BE2C (cell line): Measurements from ENCODE around the gene LSM2.
"Not testable (repeated sequence)": the region's sequence is repeated elsewhere in the genome, so short reads cannot be mapped to it uniquely, and the experiment has no call there.

Experiments used
- DNase-seq: peaks from one replicate; pipeline ENCODE4 v3.0.0-alpha.2; 2020
- H3K27me3 ChIP-seq: fragments of 250-450 bp; sonication (Bioruptor Pico); 2 replicates; pipeline ENCODE4 v1.5.1; 2020; ENCODE audit warnings: mild to moderate bottlenecking
- H3K36me3 ChIP-seq: fragments of 250-450 bp; sonication (Bioruptor Pico); 2 replicates; pipeline ENCODE4 v1.5.1; 2020; ENCODE audit warnings: mild to moderate bottlenecking
- H3K4me1 ChIP-seq: fragments of 250-450 bp; sonication (Bioruptor Pico); 2 replicates; pipeline ENCODE4 v1.5.1; 2020
- H3K4me3 ChIP-seq: 2 replicates; pipeline ENCODE4 v1.5.1; 2011; ENCODE audit warnings: low read depth, low read length
- H3K9me3 ChIP-seq: fragments of 250-450 bp; sonication (Bioruptor Pico); 2 replicates; pipeline ENCODE4 v1.5.1; 2020
- TF ChIP-seq, protein P1 (sequence below): IDR thresholded peaks from 2 replicates; pipeline ENCODE4 v1.5.1; 2012; ENCODE audit warnings: mild to moderate bottlenecking, low read depth, low read length

LSM2 gene

DNA sequence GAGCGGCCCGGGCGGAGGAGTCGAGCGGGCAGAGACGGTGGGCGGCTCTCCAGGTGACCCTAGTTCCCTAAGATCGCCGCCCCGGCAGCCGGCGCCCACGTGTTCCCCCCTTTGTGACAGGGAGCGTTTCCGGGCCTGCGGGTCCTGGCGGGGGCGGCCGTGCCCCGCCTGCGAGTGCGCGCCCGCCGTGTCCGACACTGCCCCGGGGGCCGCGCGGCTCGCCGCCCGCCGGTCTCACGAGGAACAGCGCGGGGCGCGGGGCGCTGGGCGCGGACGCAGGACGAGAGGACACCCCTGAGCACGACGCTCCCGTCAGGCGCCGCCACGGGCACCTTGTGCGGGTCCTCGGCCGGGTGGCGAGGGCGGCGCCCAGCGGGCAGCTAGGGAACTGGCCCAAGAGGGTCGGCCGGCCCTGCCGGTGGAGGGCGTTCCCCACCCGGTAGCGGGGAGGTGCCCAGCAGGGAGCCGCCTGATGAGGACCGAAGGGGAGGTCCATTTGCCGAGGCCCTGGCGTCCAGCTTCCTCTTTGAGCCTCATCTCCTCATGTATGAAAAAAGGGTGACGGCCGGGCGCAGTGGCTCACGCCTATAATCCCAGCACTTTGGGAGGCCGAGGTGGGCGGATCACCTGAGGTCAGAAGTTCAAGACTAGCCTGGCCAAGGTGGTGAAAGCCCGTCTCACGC, 11.0 kb downstream of the LSM2 start, which contains the start of gene VARS1:
VARS1 (minus strand) TSS at position 137 of the 683 bp plus-strand sequence. CDS start 535 bp downstream, outside the sequence.
- no peaks in the 10 kb centered on the region for H3K4me1 ChIP-seq
- DNase-seq, result peak; percentile 93
- H3K36me3 ChIP-seq, result peaks cover 31% of the 10 kb centered on the region
- H3K9me3 ChIP-seq, result no peaks in the 10 kb centered on the region
- H3K27me3 ChIP-seq, result no peaks in the 10 kb centered on the region
- TF ChIP-seq, protein P1, sequence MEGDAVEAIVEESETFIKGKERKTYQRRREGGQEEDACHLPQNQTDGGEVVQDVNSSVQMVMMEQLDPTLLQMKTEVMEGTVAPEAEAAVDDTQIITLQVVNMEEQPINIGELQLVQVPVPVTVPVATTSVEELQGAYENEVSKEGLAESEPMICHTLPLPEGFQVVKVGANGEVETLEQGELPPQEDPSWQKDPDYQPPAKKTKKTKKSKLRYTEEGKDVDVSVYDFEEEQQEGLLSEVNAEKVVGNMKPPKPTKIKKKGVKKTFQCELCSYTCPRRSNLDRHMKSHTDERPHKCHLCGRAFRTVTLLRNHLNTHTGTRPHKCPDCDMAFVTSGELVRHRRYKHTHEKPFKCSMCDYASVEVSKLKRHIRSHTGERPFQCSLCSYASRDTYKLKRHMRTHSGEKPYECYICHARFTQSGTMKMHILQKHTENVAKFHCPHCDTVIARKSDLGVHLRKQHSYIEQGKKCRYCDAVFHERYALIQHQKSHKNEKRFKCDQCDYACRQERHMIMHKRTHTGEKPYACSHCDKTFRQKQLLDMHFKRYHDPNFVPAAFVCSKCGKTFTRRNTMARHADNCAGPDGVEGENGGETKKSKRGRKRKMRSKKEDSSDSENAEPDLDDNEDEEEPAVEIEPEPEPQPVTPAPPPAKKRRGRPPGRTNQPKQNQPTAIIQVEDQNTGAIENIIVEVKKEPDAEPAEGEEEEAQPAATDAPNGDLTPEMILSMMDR, result peak; percentile 72
- peak within 1 kb of the TSS; percentile 100 for H3K4me3 ChIP-seq

DNA sequence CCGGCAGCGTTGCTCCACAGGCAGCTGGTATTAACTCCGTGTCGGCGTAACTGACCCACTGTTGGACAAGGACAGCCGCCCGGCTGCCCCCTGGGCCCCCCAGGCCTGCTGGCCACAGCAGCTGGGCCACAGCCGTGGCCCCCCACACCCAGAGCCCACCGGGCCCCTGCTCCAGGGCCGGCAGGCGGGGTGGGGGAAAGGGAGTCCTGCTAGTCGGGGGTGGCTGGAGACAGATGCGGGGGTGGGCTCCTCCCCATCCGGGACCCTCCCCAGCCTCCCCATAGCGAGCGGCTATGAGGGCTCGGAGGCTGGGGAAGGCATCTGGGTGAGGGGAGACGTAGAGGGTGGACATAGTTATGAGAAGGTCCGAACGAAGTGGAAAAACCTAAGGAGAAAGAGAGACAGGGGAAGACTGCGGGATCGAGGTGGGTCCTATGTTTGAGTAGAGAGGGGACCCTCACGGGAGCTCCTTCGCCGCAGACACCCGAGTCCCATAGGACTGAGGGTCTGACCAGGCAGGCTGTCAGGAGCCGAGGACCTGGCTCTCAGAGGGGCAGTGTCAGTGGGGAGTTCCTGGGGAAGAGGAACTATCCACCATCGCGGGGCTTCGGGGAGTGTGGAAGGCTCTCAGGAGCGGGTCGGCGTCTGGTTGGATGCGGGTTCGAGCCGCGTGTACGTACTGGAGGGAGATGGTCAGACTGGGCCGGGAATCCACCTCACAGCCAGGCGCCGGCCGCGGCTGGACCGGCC, 11.7 kb downstream of the LSM2 start:
- peak overlapping the region; percentile 100 for H3K4me3 ChIP-seq
- H3K36me3 ChIP-seq, result peaks cover 38% of the 10 kb centered on the region
- H3K4me1 ChIP-seq, result no peaks in the 10 kb centered on the region
- no peak for DNase-seq
- H3K27me3 ChIP-seq, result no peaks in the 10 kb centered on the region
- H3K9me3 ChIP-seq, result no peaks in the 10 kb centered on the region
- TF ChIP-seq, protein P1, result no peak

DNA sequence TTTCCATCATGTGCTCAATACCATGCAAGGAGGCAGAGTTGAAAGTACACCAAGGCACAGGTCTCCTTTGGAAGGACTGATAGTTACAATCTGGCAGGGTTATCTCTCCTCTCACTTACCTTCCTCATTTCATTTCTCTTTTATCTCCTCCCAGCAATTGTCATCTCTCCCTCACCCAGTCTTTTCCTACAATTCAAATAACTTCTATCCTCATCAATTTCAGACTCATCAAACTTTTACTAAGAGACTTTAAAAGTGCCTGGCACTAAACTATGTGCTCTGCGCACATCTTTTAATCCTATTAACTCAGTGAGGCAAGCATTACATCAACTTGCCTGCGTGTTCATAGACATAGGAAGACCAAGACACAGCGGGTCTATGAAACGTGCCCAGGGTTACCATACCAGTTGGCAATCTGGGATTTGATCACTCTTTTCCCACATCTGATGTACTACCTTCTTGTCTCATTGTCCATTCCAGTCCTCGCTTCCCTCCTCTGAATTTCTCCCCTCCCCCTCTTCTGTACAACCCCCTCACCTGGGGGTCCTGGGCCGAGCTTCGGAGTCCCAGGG, 12.4 kb downstream of the LSM2 start:
- H3K4me3 ChIP-seq, result peak overlapping the region; percentile 100
- TF ChIP-seq, protein P1, result no peak
- H3K9me3 ChIP-seq, result no peaks in the 10 kb centered on the region
- peaks cover 42% of the 10 kb centered on the region for H3K36me3 ChIP-seq
- H3K27me3 ChIP-seq, result no peaks in the 10 kb centered on the region
- no peaks in the 10 kb centered on the region for H3K4me1 ChIP-seq
- no peak for DNase-seq

DNA sequence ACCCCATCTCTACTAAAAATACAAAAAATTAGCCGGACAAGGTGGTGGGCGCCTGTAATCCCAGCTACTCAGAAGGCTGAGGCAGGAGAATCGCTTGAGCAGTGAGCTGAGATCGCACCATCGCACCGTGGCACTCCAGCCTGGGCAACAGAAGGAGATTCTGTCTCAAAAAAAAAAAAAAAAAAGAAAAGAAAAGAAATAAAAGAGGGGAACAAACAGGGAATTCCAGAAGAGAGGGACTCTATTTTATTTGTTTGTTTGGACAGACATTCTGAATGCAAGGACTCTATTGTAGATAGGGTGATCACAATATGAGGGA, 12.9 kb downstream of the LSM2 start:
- not testable (repeated sequence) for H3K4me1 ChIP-seq, H3K9me3 ChIP-seq, DNase-seq, H3K27me3 ChIP-seq
- peaks cover 47% of the 10 kb centered on the region for H3K36me3 ChIP-seq
- peak overlapping the region; percentile 100 for H3K4me3 ChIP-seq

DNA sequence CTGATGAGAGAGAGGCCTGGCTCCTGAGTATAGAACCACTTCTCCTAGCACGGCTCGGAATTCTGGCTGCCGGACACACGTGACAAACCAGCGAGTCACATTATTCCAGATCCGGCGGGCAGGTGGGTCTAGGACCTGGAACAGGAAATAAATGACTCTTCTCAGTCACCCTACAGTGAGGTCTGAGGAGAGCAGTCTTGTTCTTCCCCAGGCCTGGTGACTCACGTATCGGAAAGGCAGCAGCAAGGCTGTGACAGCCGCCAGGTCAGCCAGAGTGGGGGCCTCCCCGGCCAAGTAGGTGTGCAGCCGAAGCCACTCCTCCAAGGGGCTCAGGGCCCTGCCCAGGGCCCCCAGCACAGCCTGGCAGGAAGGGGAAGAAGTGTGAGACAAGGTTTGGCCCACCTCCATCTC, 14.0 kb downstream of the LSM2 start:
- Histone ChIP-seq H3K4me3 (no peak overlapping the region), H3K4me1 (no peaks in the 10 kb centered on the region), H3K9me3 (no peaks in the 10 kb centered on the region), H3K36me3 (peaks cover 44% of the 10 kb centered on the region), H3K27me3 (no peaks in the 10 kb centered on the region)
- no peak for DNase-seq
- TF ChIP-seq, protein P1, result no peak

DNA sequence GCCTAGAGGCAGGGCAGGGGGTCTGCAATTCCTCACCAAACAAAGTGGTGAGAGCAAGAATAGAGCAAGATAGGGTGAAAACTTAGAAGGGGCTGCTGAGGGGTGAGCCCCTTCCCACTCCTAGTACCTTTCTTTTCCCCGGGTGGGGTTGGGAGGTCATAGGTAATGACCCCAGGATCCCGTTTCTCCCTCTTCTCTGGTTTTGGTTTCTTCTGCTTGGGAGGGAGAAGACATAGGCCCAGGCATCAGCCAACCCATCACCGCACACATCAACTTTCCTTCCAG, 14.7 kb downstream of the LSM2 start:
- Histone ChIP-seq H3K4me3 (no peak overlapping the region), H3K4me1 (no peaks in the 10 kb centered on the region), H3K9me3 (no peaks in the 10 kb centered on the region), H3K36me3 (peaks cover 50% of the 10 kb centered on the region), H3K27me3 (no peaks in the 10 kb centered on the region)
- DNase-seq, result no peak
- TF ChIP-seq, protein P1, result no peak
